Epithelial cell of proximal tubule (primary cell): ENCODE measurements around the gene CEACAM4. TPM values are rescaled to one million over a fixed set of nuclear protein-coding genes. Genes with fewer than 3 reads are reported as not detected.

Source experiments
- DNase-seq: peaks from one replicate; pipeline ENCODE4 v3.0.0-alpha.2; 2011; ENCODE audit warnings: low read depth
- H3K4me3 ChIP-seq: 2 replicates; pipeline ENCODE4 v1.5.1; 2011; ENCODE audit warnings: low read depth, mild to moderate bottlenecking, low read length
- CTCF ChIP-seq: conservative IDR thresholded peaks from 2 replicates; pipeline ENCODE4 v1.5.1; 2012; ENCODE audit warnings: low read depth, mild to moderate bottlenecking, low read length
- total RNA-seq: library from RNA; depleted of rRNA; stranded (reverse); fragments of >200 nt; gene quantifications from 2 replicates; pipeline ENCODE4 v1.2.3, GENCODE V29; 2015

The CEACAM4 gene
- total RNA-seq, 1 donor from 2014 or later = not detected

- DNase-seq = no peak
- H3K4me3 ChIP-seq = no peak overlapping the region
- no peak for TF ChIP-seq CTCF
Observed at GRCh38 chr19:41626278-41626677, 596 bp downstream of the CEACAM4 start.

GRCh38 chr19:41624937-41625336, 1.9 kb downstream of the CEACAM4 start:
- no peak for TF ChIP-seq CTCF
- H3K4me3 ChIP-seq = no peak overlapping the region
- no peak for DNase-seq

- TF ChIP-seq CTCF = no peak
- DNase-seq = no peak
- no peak overlapping the region for H3K4me3 ChIP-seq
Observed at GRCh38 chr19:41624515-41624914, 2.4 kb downstream of the CEACAM4 start.

- no peak for DNase-seq
- no peak for TF ChIP-seq CTCF
- no peak overlapping the region for H3K4me3 ChIP-seq
Observed at GRCh38 chr19:41623360-41623759, 3.5 kb downstream of the CEACAM4 start.

GRCh38 chr19:41621654-41622053, 5.2 kb downstream of the CEACAM4 start:
- no peak for TF ChIP-seq CTCF
- no peak for DNase-seq
- H3K4me3 ChIP-seq = no peak overlapping the region

GRCh38 chr19:41621226-41621625, 5.6 kb downstream of the CEACAM4 start:
- no peak overlapping the region for H3K4me3 ChIP-seq
- TF ChIP-seq CTCF = no peak
- no peak for DNase-seq

- no peak for DNase-seq
- H3K4me3 ChIP-seq = no peak overlapping the region
- no peak for TF ChIP-seq CTCF
Observed at GRCh38 chr19:41620171-41620570, 6.7 kb downstream of the CEACAM4 start.
